MM.1S (cell line): ENCODE data around the gene DDN.

ENCODE experiments used
- CTCF ChIP-seq: fragments of 300-600 bp; sonication (generic); IDR thresholded peaks from 2 replicates; pipeline ENCODE4 v1.5.1; 2016; ENCODE audit warnings: antibody characterized with exemption, low read length, mixed read lengths
- EZH2 ChIP-seq: fragments of 300-600 bp; sonication (generic); optimal IDR thresholded peaks from 2 replicates; pipeline ENCODE3; 2017; ENCODE audit warnings: low read depth, mild to moderate bottlenecking, antibody characterized with exemption, low read length, mixed read lengths

- TF ChIP-seq EZH2 (no peak), CTCF (no peak)
Observed at GRCh38 chr12:49024543-49024942, 25.4 kb upstream of the DDN start.
